Hepatocyte (in vitro differentiated cells): ENCODE data around the gene PRPSAP1. TPM values are rescaled to one million over a fixed set of nuclear protein-coding genes. Genes with fewer than 3 reads are reported as not detected.

Experiments
- DNase-seq: peaks from one replicate; pipeline ENCODE4 v3.0.0-alpha.2; 2016; ENCODE audit warnings: low spot score
- H2AFZ ChIP-seq: fragments of 200-600 bp; sonication (generic); 2 replicates; pipeline ENCODE4 v1.6.0; 2016; ENCODE audit warnings: antibody characterized with exemption, mild to moderate bottlenecking
- H3K27ac ChIP-seq: fragments of 200-600 bp; sonication (generic); 2 replicates; pipeline ENCODE4 v1.5.1; 2016; ENCODE audit warnings: mild to moderate bottlenecking
- H3K27me3 ChIP-seq: fragments of 200-600 bp; sonication (generic); 2 replicates; pipeline ENCODE4 v1.6.1; 2016
- H3K36me3 ChIP-seq: fragments of 200-600 bp; sonication (generic); replicated peaks from 2 replicates; pipeline ENCODE4 v1.5.1; 2016; ENCODE audit warnings: low read depth; ENCODE audit not compliant: insufficient read depth
- H3K4me1 ChIP-seq: fragments of 200-600 bp; sonication (generic); 2 replicates; pipeline ENCODE4 v1.5.1; 2016; ENCODE audit warnings: mild to moderate bottlenecking, moderate library complexity; ENCODE audit not compliant: insufficient read depth
- H3K4me2 ChIP-seq: fragments of 200-600 bp; sonication (generic); 2 replicates; pipeline ENCODE4 v1.6.0; 2016
- H3K4me3 ChIP-seq: fragments of 200-600 bp; sonication (generic); 2 replicates; pipeline ENCODE4 v1.5.1; 2016; ENCODE audit warnings: mild to moderate bottlenecking
- H3K79me2 ChIP-seq: fragments of 200-600 bp; sonication (generic); 2 replicates; pipeline ENCODE4 v1.6.0; 2017; ENCODE audit warnings: mild to moderate bottlenecking
- H3K9me2 ChIP-seq: fragments of 200-600 bp; sonication (generic); replicated peaks from 2 replicates; pipeline ENCODE4 v1.6.0; 2017; ENCODE audit warnings: mild to moderate bottlenecking; ENCODE audit not compliant: insufficient read depth
- H3K9me3 ChIP-seq: fragments of 200-600 bp; sonication (generic); 2 replicates; pipeline ENCODE4 v1.5.1; 2016; ENCODE audit warnings: low read depth, mild to moderate bottlenecking
- H4K20me1 ChIP-seq: fragments of 200-600 bp; sonication (generic); 2 replicates; pipeline ENCODE4 v1.6.0; 2016; ENCODE audit warnings: mild to moderate bottlenecking; ENCODE audit not compliant: insufficient read depth, poor library complexity, severe bottlenecking
- EZH2 ChIP-seq: fragments of 200-600 bp; sonication (generic); IDR thresholded peaks from 2 replicates; pipeline ENCODE4 v1.6.1; 2016; ENCODE audit warnings: antibody characterized with exemption, mild to moderate bottlenecking, borderline replicate concordance
- EZH2phosphoT487 ChIP-seq: fragments of 200-600 bp; sonication (generic); IDR thresholded peaks from one replicate; pipeline ENCODE4 v1.6.1; 2018; ENCODE audit warnings: antibody characterized with exemption, mild to moderate bottlenecking, low read depth, moderate library complexity; ENCODE audit not compliant: unreplicated experiment, severe bottlenecking
- WGBS: methylation state at CpG from one replicate; pipeline ENCODE4 v1.1.6; 2016; ENCODE audit warnings: low lambda C conversion rate; ENCODE audit errors: missing lambda C conversion rate; 5-methylcytosine and 5-hydroxymethylcytosine counted together
- polyA plus RNA-seq: library from polyadenylated mRNA; unstranded; fragments of >200 nt; fragmentation: Nextera tagmentation; extraction: Ambion mirVana; gene quantifications from 2 replicates; pipeline ENCODE4 v1.2.1, GENCODE V29; 2016
- total RNA-seq: library from RNA; depleted of rRNA; stranded (reverse); fragments of >200 nt; gene quantifications from 2 replicates; pipeline ENCODE4 v1.2.3, GENCODE V29; 2014
- TF ChIP-seq, protein P1 (sequence below): fragments of 200-600 bp; sonication (generic); IDR thresholded peaks from 2 replicates; pipeline ENCODE4 v1.5.1; 2016; ENCODE audit warnings: antibody characterized with exemption, mild to moderate bottlenecking; ENCODE audit not compliant: poor library complexity

The PRPSAP1 gene
- total and polyA plus RNA-seq, 2 experiments from 2014 or later: 61.8 to 62.3 TPM

DNA sequence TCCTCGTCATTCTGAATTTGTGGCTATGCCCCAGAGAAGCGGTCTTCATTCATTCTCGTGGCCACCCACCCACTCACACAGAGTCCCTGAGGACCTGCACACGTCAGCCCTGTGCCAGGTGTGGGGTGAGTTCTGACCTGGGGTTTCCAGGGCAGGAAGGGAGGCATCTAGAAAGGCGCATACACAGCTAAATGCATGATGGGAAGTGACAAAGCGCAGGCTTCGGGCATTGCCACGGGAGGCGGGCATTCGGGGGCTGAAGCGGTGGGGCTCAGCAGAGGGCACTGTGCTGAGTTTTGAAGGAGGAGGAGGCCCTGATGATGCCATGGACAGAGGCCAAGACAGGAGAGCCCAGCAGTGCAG, 77.7 kb downstream of the PRPSAP1 start:
- peaks cover 11% of the 10 kb centered on the region for H3K4me1 ChIP-seq

GRCh38 chr17:76275382-76276068, 78.2 kb downstream of the PRPSAP1 start:
- Histone ChIP-seq H3K4me2 (no peak overlapping the region), H3K9me3 (no peaks in the 10 kb centered on the region)
- 94% methylated on average over 19 of the region's 22 CpGs for WGBS

More for the DNA sequence above, 77.7 kb downstream of the PRPSAP1 start:
- Histone ChIP-seq H3K4me2 (no peak overlapping the region), H3K36me3 (no peaks in the 10 kb centered on the region), H4K20me1 (no peaks in the 10 kb centered on the region), H3K9me2 (no peaks in the 10 kb centered on the region), H3K27me3 (no peaks in the 10 kb centered on the region), H3K9me3 (no peaks in the 10 kb centered on the region), H2AFZ (no peak overlapping the region), H3K4me3 (no peak overlapping the region), H3K79me2 (no peaks in the 10 kb centered on the region), H3K27ac (no peak overlapping the region)
- TF ChIP-seq, protein P1, sequence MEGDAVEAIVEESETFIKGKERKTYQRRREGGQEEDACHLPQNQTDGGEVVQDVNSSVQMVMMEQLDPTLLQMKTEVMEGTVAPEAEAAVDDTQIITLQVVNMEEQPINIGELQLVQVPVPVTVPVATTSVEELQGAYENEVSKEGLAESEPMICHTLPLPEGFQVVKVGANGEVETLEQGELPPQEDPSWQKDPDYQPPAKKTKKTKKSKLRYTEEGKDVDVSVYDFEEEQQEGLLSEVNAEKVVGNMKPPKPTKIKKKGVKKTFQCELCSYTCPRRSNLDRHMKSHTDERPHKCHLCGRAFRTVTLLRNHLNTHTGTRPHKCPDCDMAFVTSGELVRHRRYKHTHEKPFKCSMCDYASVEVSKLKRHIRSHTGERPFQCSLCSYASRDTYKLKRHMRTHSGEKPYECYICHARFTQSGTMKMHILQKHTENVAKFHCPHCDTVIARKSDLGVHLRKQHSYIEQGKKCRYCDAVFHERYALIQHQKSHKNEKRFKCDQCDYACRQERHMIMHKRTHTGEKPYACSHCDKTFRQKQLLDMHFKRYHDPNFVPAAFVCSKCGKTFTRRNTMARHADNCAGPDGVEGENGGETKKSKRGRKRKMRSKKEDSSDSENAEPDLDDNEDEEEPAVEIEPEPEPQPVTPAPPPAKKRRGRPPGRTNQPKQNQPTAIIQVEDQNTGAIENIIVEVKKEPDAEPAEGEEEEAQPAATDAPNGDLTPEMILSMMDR: no peak
- TF ChIP-seq EZH2 (no peak), EZH2phosphoT487 (no peak)
- 98% methylated on average over 9 of the region's 11 CpGs for WGBS
- DNase-seq: no peak

GRCh38 chr17:76274112-76274956, 79.4 kb downstream of the PRPSAP1 start:
- Histone ChIP-seq H3K4me3 (no peak overlapping the region), H3K9me3 (no peaks in the 10 kb centered on the region), H3K27me3 (no peaks in the 10 kb centered on the region), H3K4me2 (no peak overlapping the region), H3K27ac (no peak overlapping the region), H3K36me3 (no peaks in the 10 kb centered on the region), H3K9me2 (no peaks in the 10 kb centered on the region), H3K4me1 (peaks cover 11% of the 10 kb centered on the region), H2AFZ (no peak overlapping the region), H3K79me2 (peaks cover 2% of the 10 kb centered on the region), H4K20me1 (no peaks in the 10 kb centered on the region)
- whole genome bisulfite sequencing: 79% methylated on average over 19 of the region's 21 CpGs
- TF ChIP-seq, protein P1: no peak
- TF ChIP-seq EZH2 (no peak), EZH2phosphoT487 (no peak)
- no peak for DNase-seq

More at GRCh38 chr17:76275382-76276068, 78.2 kb downstream of the PRPSAP1 start:
- Histone ChIP-seq H3K9me2 (no peaks in the 10 kb centered on the region), H4K20me1 (no peaks in the 10 kb centered on the region), H3K4me3 (no peak overlapping the region), H3K36me3 (no peaks in the 10 kb centered on the region), H3K27ac (no peak overlapping the region), H3K27me3 (no peaks in the 10 kb centered on the region), H3K4me1 (peaks cover 11% of the 10 kb centered on the region), H3K79me2 (no peaks in the 10 kb centered on the region), H2AFZ (no peak overlapping the region)
- TF ChIP-seq EZH2phosphoT487 (no peak), EZH2 (no peak)
- TF ChIP-seq, protein P1: no peak
- no peak for DNase-seq
